OCI-LY7 (cell line): ENCODE results near the gene ZNF557. TPM values are rescaled to one million over a fixed set of nuclear protein-coding genes. Genes with fewer than 3 reads are reported as not detected.

ENCODE experiments used
- BruUV-seq: library from RNA; stranded (reverse); fragments of 400-500 nt; replicated peaks from 2 replicates; lab custom pipeline; 2021; lab: Mats Ljungman, UMichigan
- CTCF ChIA-PET: fragments of 300-600 bp; sonication (Branson Sonifier 250); formaldehyde crosslinking; loops from one replicate; lab custom pipeline; 2022; ENCODE audit warnings: antibody characterized with exemption; ENCODE audit not compliant: unreplicated experiment; lab: Charles Lee
- POLR2A ChIA-PET: fragments of 300-600 bp; sonication (Branson Sonifier 250); formaldehyde crosslinking; loops from one replicate; lab custom pipeline; 2022; ENCODE audit warnings: antibody characterized with exemption; lab: Charles Lee
- DNase-seq: peaks from one replicate; pipeline ENCODE4 v3.0.0-alpha.2; 2015; ENCODE audit warnings: low spot score
- H2AFZ ChIP-seq: fragments of 200-600 bp; sonication (generic), shearing (Covaris generic); 2 replicates; pipeline ENCODE4 v1.6.1; 2014; ENCODE audit warnings: mild to moderate bottlenecking, antibody characterized with exemption, low read length, moderate library complexity
- H3K27ac ChIP-seq: fragments of 200-600 bp; sonication (generic); 2 replicates; pipeline ENCODE4 v1.5.1; 2014; ENCODE audit warnings: mixed run types, low read depth, mild to moderate bottlenecking, moderate library complexity, low read length, inconsistent platforms; ENCODE audit not compliant: poor library complexity, severe bottlenecking
- H3K36me3 ChIP-seq: fragments of 200-600 bp; sonication (generic); 2 replicates; pipeline ENCODE4 v1.6.1; 2014; ENCODE audit warnings: mild to moderate bottlenecking, antibody characterized with exemption, low read length, moderate library complexity, mixed read lengths; ENCODE audit not compliant: insufficient read depth
- H3K4me1 ChIP-seq: fragments of 200-600 bp; sonication (generic); 2 replicates; pipeline ENCODE4 v1.5.1; 2014; ENCODE audit warnings: mild to moderate bottlenecking, low read length; ENCODE audit not compliant: insufficient read depth, poor library complexity, severe bottlenecking
- H3K4me2 ChIP-seq: fragments of 200-600 bp; sonication (generic); 2 replicates; pipeline ENCODE4 v1.6.1; 2014; ENCODE audit warnings: mild to moderate bottlenecking, low read length
- H3K4me3 ChIP-seq: fragments of 200-600 bp; sonication (generic); 2 replicates; pipeline ENCODE4 v1.5.1; 2014; ENCODE audit warnings: mild to moderate bottlenecking, low read depth, low read length; ENCODE audit not compliant: poor library complexity, severe bottlenecking
- H3K79me2 ChIP-seq: fragments of 200-600 bp; sonication (generic); 2 replicates; pipeline ENCODE4 v1.6.1; 2016; ENCODE audit warnings: low read depth, mild to moderate bottlenecking, low read length, moderate library complexity, mixed read lengths; ENCODE audit not compliant: insufficient read depth
- H3K9me2 ChIP-seq: fragments of 200-600 bp; sonication (generic); 2 replicates; pipeline ENCODE4 v1.6.1; 2016; ENCODE audit warnings: mild to moderate bottlenecking, low read length, mixed read lengths; ENCODE audit not compliant: insufficient read depth
- H3K9me3 ChIP-seq: fragments of 200-600 bp; sonication (generic); 2 replicates; pipeline ENCODE4 v1.6.1; 2014; ENCODE audit warnings: mild to moderate bottlenecking, mixed run types, low read length, mixed read lengths
- H4K20me1 ChIP-seq: fragments of 200-600 bp; sonication (generic); 2 replicates; pipeline ENCODE4 v1.6.1; 2014; ENCODE audit warnings: mild to moderate bottlenecking, antibody characterized with exemption, low read length, moderate library complexity, mixed read lengths; ENCODE audit not compliant: insufficient read depth
- EZH2phosphoT487 ChIP-seq: fragments of 200-600 bp; sonication (generic); IDR thresholded peaks from 2 replicates; pipeline ENCODE4 v1.6.1; 2018; ENCODE audit warnings: low read depth, borderline replicate concordance, mild to moderate bottlenecking, mixed run types, antibody characterized with exemption, low read length, moderate library complexity, mixed read lengths
- intact Hi-C: fragments of 100-400 bp; cut with micrococcal nuclease; formaldehyde crosslinking; loops from one replicate; pipeline ENCODE4 v1.10.0; 2022; ENCODE audit not compliant: unreplicated experiment
- total RNA-seq, 2 experiments: library from RNA; depleted of rRNA in 1 of 2; stranded (reverse); fragments of >200 nt in 1 of 2; shearing (Covaris generic) in 1 of 2; gene quantifications; 2 replicates each; pipeline ENCODE4 v1.2.3, GENCODE V29; 2014 to 2022
- TF ChIP-seq, protein P1 (sequence below): fragments of 200-600 bp; sonication (generic); conservative IDR thresholded peaks from 2 replicates; pipeline ENCODE4 v1.5.1; 2014; ENCODE audit warnings: mild to moderate bottlenecking, antibody characterized with exemption, low read length, moderate library complexity, mixed read lengths

ZNF557 gene
- total RNA-seq, 2 experiments from 2014 or later = 12.0 to 16.1 TPM

DNA sequence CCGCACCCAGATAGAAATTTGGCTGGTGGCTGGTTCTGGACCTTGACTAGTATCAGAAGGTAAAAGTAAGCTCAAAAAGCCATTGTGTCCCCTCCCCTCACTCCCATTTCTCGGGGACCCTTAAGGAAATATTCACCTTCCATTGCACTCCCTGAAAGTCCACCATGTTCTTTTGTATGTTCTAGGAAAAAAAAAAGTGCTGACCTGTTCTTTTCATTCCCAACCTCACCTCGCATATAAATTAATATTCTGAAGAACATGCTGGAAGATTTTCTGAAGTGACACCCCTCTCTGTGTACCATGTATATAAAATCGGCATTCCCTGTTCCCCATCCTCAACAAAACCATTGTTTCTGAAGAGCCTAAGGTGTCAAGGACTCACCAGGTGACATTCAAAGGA is 43.2 kb downstream of the ZNF557 start:
- POLR2A ChIA-PET = no interaction called here
- no peaks in the 10 kb centered on the region for H3K79me2 ChIP-seq

DNA sequence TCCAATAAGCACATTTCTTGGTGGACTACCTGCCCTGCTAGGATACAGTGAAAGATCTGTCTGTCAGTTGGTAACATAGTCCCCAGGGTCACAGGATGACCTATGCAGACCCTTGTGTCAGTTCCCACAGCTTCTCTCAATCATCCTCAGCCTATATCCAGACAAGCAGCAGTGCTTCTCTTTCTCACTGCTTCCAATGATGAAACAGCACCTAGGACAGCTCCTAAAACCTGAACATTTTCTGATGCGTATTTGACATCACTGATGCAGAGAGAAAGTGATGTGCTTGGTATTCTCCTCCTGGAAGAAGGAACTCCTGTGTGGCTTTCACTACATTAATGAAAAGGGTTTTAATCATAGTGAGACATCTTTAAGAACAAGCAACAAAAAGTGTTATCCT is 43.7 kb downstream of the ZNF557 start:
- no peaks in the 10 kb centered on the region for H3K4me1 ChIP-seq
- no peaks in the 10 kb centered on the region for H3K9me2 ChIP-seq
- no peak overlapping the region for H3K4me3 ChIP-seq
- H3K9me3 ChIP-seq = no peaks in the 10 kb centered on the region
- ChIA-PET POLR2A (no interaction called here), CTCF (no interaction called here)
- intact Hi-C loops = no loop called here
- TF ChIP-seq, protein P1, sequence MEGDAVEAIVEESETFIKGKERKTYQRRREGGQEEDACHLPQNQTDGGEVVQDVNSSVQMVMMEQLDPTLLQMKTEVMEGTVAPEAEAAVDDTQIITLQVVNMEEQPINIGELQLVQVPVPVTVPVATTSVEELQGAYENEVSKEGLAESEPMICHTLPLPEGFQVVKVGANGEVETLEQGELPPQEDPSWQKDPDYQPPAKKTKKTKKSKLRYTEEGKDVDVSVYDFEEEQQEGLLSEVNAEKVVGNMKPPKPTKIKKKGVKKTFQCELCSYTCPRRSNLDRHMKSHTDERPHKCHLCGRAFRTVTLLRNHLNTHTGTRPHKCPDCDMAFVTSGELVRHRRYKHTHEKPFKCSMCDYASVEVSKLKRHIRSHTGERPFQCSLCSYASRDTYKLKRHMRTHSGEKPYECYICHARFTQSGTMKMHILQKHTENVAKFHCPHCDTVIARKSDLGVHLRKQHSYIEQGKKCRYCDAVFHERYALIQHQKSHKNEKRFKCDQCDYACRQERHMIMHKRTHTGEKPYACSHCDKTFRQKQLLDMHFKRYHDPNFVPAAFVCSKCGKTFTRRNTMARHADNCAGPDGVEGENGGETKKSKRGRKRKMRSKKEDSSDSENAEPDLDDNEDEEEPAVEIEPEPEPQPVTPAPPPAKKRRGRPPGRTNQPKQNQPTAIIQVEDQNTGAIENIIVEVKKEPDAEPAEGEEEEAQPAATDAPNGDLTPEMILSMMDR = no peak
- no peak for TF ChIP-seq EZH2phosphoT487
- H3K4me2 ChIP-seq = no peak overlapping the region
- H2AFZ ChIP-seq = no peak overlapping the region
- H4K20me1 ChIP-seq = no peaks in the 10 kb centered on the region
- BruUV-seq = no TSS peak
- no peak for DNase-seq
- H3K36me3 ChIP-seq = peaks cover 28% of the 10 kb centered on the region
- no peak overlapping the region for H3K27ac ChIP-seq
- no peaks in the 10 kb centered on the region for H3K79me2 ChIP-seq

More for the DNA sequence above, 43.2 kb downstream of the ZNF557 start:
- BruUV-seq = no TSS peak
- H3K9me3 ChIP-seq = no peaks in the 10 kb centered on the region
- H4K20me1 ChIP-seq = no peaks in the 10 kb centered on the region
- no peaks in the 10 kb centered on the region for H3K4me1 ChIP-seq
- TF ChIP-seq, protein P1 = no peak
- no peak for TF ChIP-seq EZH2phosphoT487
- H3K36me3 ChIP-seq = peaks cover 22% of the 10 kb centered on the region
- no peak overlapping the region for H3K4me2 ChIP-seq
- H2AFZ ChIP-seq = no peak overlapping the region
- CTCF ChIA-PET = no interaction called here
- intact Hi-C loops = no loop called here
- H3K9me2 ChIP-seq = no peaks in the 10 kb centered on the region
- no peak overlapping the region for H3K4me3 ChIP-seq
- H3K27ac ChIP-seq = no peak overlapping the region
- DNase-seq = no peak

DNA sequence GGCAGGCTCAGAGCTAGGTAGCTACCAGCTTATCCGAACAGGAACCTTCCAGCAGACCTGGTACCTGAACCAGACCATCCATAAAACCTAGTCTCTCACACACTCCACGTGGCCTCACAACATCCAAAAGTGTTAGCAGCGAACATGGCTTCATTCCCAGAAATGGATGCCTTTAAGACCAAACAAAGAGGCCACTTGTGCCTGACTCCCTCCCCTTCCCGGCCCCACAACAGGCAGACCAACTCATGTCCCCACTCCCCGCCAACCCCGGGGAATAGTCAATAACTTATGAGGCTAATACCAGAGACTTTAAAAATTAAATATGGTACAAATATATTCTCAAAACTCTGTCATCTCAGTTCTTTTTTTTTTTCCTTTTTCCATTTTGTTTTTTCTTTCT is 46.2 kb downstream of the ZNF557 start:
- no peak for TF ChIP-seq EZH2phosphoT487
- TF ChIP-seq, protein P1 = no peak
- H3K4me2 ChIP-seq = no peak overlapping the region
- H2AFZ ChIP-seq = no peak overlapping the region
- BruUV-seq = no TSS peak
- H3K4me3 ChIP-seq = no peak overlapping the region
- H3K9me2 ChIP-seq = no peaks in the 10 kb centered on the region
- no peaks in the 10 kb centered on the region for H3K9me3 ChIP-seq
- ChIA-PET CTCF (no interaction called here), POLR2A (no interaction called here)
- no peaks in the 10 kb centered on the region for H3K79me2 ChIP-seq
- intact Hi-C loops = no loop called here
- peaks cover 49% of the 10 kb centered on the region for H3K36me3 ChIP-seq
- H3K27ac ChIP-seq = no peak overlapping the region
- DNase-seq = no peak
- no peaks in the 10 kb centered on the region for H4K20me1 ChIP-seq
- H3K4me1 ChIP-seq = no peaks in the 10 kb centered on the region
